GM12864 (cell line): ENCODE results near the gene OR13J1.

ENCODE experiments used
- DNase-seq: peaks from one replicate; pipeline ENCODE4 v3.0.0-alpha.2; 2011; ENCODE audit warnings: low read depth
- H3K4me3 ChIP-seq: 2 replicates; pipeline ENCODE4 v1.5.1; 2011; ENCODE audit warnings: mild to moderate bottlenecking, low read depth, low read length, control low read depth
- TF ChIP-seq, protein P1 (sequence below): IDR thresholded peaks from 2 replicates; pipeline ENCODE4 v1.5.1; 2011; ENCODE audit warnings: low read depth, mild to moderate bottlenecking, moderate library complexity, low read length, control low read depth, inconsistent platforms; ENCODE audit errors: missing control alignments

OR13J1 gene

DNA sequence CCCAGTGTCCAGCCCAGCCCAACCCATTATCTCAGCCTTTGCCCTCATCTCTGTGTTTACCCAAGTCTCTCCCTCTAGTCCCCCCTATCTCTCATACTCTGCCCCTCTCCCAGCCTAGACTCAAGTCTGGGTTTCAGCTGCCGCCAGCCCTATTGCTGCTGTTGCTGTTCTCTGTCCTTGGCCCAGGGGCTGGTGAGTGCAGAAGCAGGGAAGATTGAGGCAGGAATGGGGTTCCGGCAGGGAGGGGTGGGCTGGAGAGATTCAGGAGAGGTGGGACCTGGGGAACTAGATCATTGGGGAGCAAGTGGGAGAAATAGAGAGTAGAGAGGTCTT, 40.5 kb downstream of the OR13J1 start:
- peak overlapping the region; percentile 80 for H3K4me3 ChIP-seq
- no peak for DNase-seq
- TF ChIP-seq, protein P1, sequence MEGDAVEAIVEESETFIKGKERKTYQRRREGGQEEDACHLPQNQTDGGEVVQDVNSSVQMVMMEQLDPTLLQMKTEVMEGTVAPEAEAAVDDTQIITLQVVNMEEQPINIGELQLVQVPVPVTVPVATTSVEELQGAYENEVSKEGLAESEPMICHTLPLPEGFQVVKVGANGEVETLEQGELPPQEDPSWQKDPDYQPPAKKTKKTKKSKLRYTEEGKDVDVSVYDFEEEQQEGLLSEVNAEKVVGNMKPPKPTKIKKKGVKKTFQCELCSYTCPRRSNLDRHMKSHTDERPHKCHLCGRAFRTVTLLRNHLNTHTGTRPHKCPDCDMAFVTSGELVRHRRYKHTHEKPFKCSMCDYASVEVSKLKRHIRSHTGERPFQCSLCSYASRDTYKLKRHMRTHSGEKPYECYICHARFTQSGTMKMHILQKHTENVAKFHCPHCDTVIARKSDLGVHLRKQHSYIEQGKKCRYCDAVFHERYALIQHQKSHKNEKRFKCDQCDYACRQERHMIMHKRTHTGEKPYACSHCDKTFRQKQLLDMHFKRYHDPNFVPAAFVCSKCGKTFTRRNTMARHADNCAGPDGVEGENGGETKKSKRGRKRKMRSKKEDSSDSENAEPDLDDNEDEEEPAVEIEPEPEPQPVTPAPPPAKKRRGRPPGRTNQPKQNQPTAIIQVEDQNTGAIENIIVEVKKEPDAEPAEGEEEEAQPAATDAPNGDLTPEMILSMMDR, result no peak

DNA sequence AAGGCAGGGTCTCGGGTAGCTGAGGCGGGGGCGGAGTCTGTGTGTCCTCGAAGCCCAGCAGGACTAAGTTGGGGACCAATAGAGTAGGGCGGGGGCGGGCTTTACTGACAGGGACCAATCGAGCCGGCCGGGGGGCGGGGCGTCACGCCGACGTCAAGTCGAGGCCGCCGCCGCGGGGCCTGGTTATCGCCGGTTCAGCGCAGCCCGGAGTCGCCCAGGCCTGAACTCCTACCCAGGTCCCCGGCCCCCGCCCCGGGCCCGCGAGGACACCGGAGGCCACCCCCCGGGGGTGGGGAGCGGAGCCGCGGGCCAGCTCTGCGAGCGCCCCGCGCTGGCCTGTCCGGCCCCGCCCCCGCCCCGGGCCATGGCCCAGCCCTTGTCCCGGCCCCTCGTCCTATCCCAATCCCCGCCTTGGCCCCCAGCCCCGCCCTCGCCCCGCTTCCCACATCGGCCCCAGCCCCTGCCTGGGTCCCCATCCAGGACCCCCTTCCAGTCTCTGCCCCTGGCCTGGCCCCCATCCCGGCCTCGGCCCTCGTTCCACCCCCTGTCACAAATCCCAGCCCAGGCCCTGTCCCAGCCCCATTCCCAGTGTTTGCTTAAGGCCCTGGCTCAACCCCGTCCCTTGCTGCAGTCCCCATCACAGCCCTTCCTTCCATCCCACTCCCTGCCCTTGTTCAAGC, 41.0 kb downstream of the OR13J1 start, which contains the start of gene TMEM8B:
Gene TMEM8B, plus strand, starts transcription at position 145 of the 680 bp plus-strand sequence. Its CDS starts 220 bp downstream, at position 365.
- TF ChIP-seq, protein P1, result no peak
- H3K4me3 ChIP-seq, result peak within 1 kb of the TSS; percentile 80
- DNase-seq, result peak; percentile 66

DNA sequence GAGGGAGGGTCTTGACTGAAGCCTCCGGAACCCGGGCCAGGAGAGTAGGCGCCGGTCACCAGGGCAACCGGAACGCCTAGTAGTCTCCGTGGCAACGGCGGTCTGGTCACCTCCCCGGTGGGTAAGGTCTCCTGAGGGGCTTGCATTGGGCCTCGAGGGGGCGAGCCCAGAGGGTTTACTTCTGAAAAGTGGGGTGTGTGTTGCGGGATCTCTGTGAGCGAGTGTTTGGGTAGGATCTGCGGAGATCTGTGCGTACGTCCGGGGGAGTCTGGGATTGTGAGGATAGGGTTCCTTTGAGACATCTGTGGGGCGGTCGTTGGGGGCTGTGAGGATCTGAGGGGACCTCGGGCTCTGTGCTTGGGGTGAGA, 41.5 kb downstream of the OR13J1 start, which contains the start of gene FAM221B:
Gene FAM221B, minus strand, starts transcription at position 17 of the 368 bp plus-strand sequence. CDS start 2,571 bp downstream, outside the sequence.
- TF ChIP-seq, protein P1, result no peak
- DNase-seq, result no peak
- H3K4me3 ChIP-seq, result peak within 1 kb of the TSS; percentile 80

DNA sequence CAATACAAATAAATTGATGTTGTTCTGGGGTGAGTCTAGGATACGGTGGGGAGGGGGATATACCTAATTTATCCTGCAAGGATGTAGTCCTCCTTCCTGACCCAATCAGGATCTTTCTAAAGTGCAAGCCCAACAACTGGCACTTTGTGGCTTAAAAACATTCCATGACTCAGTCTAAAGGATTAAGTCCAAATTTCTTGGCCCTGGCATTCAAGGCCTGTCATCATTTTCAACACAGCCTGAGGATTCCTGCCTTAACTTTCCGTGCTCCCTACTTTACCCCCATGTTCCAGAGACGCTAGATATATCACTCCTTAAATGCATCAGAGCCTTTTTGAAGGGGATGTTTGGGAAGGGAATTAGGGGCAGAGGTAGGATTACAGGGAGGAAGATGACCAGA, 42.7 kb downstream of the OR13J1 start:
- no peak for DNase-seq
- no peak overlapping the region for H3K4me3 ChIP-seq
- TF ChIP-seq, protein P1, result no peak

DNA sequence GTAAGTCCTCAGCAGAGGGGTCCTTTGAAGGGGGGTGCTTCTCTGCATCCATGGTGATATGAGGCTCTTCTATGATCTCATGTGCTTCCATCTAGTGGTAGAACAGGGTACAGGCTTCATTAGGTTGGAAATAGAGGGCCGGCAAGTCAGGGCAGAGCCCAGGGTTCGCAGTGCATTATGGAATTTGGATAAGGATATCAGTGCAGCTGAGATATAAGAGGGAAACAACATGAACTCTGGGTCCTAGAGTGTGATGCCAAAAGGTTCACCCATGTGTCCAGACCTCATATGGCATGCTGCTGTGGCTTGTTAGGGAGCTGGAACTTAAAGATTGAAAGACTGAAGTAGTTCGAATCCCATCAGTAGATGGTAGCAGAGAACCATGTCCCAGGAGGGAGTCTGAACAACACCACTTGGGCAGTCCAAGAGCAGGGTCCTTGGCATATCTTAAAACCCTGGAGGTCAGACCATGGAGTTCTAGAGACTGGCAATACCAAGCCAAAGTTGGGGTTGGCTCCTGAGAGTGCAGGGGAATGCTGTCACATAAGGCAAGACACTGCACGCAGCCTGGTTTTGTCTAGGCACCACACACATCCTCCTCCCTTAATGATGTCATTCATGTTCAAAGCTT, 44.0 kb downstream of the OR13J1 start:
- peak; percentile 44 for DNase-seq
- H3K4me3 ChIP-seq, result no peak overlapping the region
- TF ChIP-seq, protein P1, result peak; percentile 75

DNA sequence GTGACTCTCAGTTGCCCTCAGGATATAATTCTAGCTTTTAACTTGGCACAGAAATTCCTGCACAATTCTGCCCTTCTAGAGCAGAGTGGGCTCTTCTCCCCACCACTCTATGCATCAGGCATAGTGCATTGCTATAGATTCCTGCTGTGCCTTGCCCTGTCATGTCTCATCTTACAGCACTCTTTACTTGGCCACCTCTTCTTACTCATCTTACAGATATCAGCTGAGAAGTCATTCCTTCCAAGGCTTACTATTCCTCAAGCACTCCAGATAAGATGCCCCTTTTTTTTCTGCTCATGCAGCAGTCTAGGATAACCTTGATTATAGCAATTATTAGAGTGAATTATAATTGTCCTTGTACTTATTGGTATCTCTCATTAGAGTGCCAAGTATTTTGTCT, 47.3 kb downstream of the OR13J1 start:
- DNase-seq, result no peak
- H3K4me3 ChIP-seq, result no peak overlapping the region
- TF ChIP-seq, protein P1, result no peak
